Measurements from ENCODE around the gene PLD5. TPM values are rescaled to one million over a fixed set of nuclear protein-coding genes. Genes with fewer than 3 reads are reported as not detected.

PLD5 gene
- total and polyA plus RNA-seq, 3 donors from 2014 or later: 0.63 to 1.7 (median 0.81) TPM

GRCh38 chr1:242432491-242433095 lies 91.9 kb downstream of the PLD5 start:
- TF ChIP-seq CTCF (IDR thresholded peaks at IDR 0.05): no peak
- no peak for TF ChIP-seq POLR2A (IDR thresholded peaks at IDR 0.05)
- DNase-seq: no peak
- Histone ChIP-seq H3K27me3 (no peaks in the 10 kb centered on the region), H3K36me3 (ENCODE audit: low read depth, missing control alignments) (no peaks in the 10 kb centered on the region), H3K4me3 (no peak overlapping the region), H3K4me1 (no peaks in the 10 kb centered on the region), H3K9me3 (no peaks in the 10 kb centered on the region), H3K27ac (no peak overlapping the region)
- intact Hi-C loops (cut with DNase I; ENCODE audit: low total_unique reads): no loop called here
- 62 to 72% methylated on average over 6 of the region's 6 CpGs for WGBS, 2 donors

GRCh38 chr1:242431786-242432185 lies 92.7 kb downstream of the PLD5 start:
- Histone ChIP-seq H3K27ac (no peak overlapping the region), H3K27me3 (no peaks in the 10 kb centered on the region), H3K36me3 (ENCODE audit: low read depth, missing control alignments) (no peaks in the 10 kb centered on the region), H3K4me1 (no peaks in the 10 kb centered on the region), H3K4me3 (no peak overlapping the region), H3K9me3 (no peaks in the 10 kb centered on the region)
- TF ChIP-seq CTCF (IDR thresholded peaks at IDR 0.05): no peak
- no peak for TF ChIP-seq POLR2A (IDR thresholded peaks at IDR 0.05)
- DNase-seq: no peak
- intact Hi-C loops (cut with DNase I; ENCODE audit: low total_unique reads): no loop called here
- WGBS, 2 donors: 79 to 85% methylated on average over 3 of the region's 3 CpGs

- no peak for DNase-seq
- 76 to 90% methylated on average over 4 of the region's 4 CpGs for WGBS, 2 donors
- no peaks in the 10 kb centered on the region for H3K27me3 ChIP-seq
- H3K36me3 ChIP-seq (ENCODE audit: low read depth, missing control alignments): no peaks in the 10 kb centered on the region
- intact Hi-C loops (cut with DNase I; ENCODE audit: low total_unique reads): no loop called here
- TF ChIP-seq POLR2A (IDR thresholded peaks at IDR 0.05) (no peak), CTCF (IDR thresholded peaks at IDR 0.05) (no peak)
- no peaks in the 10 kb centered on the region for H3K4me1 ChIP-seq
- no peak overlapping the region for H3K27ac ChIP-seq
- no peaks in the 10 kb centered on the region for H3K9me3 ChIP-seq
- H3K4me3 ChIP-seq: no peak overlapping the region
Measured at GRCh38 chr1:242430956-242431355, 93.5 kb downstream of the PLD5 start.

GRCh38 chr1:242428399-242429190 lies 95.9 kb downstream of the PLD5 start:
- H3K36me3 ChIP-seq (ENCODE audit: low read depth, missing control alignments): no peaks in the 10 kb centered on the region
- no peak for TF ChIP-seq POLR2A (IDR thresholded peaks at IDR 0.05)
- TF ChIP-seq CTCF (IDR thresholded peaks at IDR 0.05): no peak

More at GRCh38 chr1:242428399-242429190, 95.9 kb downstream of the PLD5 start:
- no peaks in the 10 kb centered on the region for H3K4me1 ChIP-seq
- H3K9me3 ChIP-seq: no peaks in the 10 kb centered on the region
- no peak for DNase-seq
- intact Hi-C loops (cut with DNase I; ENCODE audit: low total_unique reads): no loop called here
- no peak overlapping the region for H3K4me3 ChIP-seq
- WGBS, 2 donors: 47 to 49% methylated on average over 8 of the region's 8 CpGs
- no peaks in the 10 kb centered on the region for H3K27me3 ChIP-seq
- H3K27ac ChIP-seq: no peak overlapping the region

All from testis (tissue), 3 donors.